Osteocyte (in vitro differentiated cells): Measurements from ENCODE around the gene PRPF18. TPM values are rescaled to one million over a fixed set of nuclear protein-coding genes. Genes with fewer than 3 reads are reported as not detected.

Experiments
- DNase-seq: peaks from one replicate; pipeline ENCODE4 v3.0.0; 2021; ENCODE audit warnings: mixed read lengths; ENCODE audit not compliant: unreplicated experiment; ENCODE audit errors: extremely low spot score
- H3K27ac Mint-ChIP-seq: one replicate; pipeline ENCODE4 v1.8.0; 2021; ENCODE audit warnings: mild to moderate bottlenecking, mixed read lengths; ENCODE audit not compliant: unreplicated experiment
- H3K27me3 Mint-ChIP-seq: one replicate; pipeline ENCODE4 v1.8.0; 2021; ENCODE audit warnings: mixed read lengths; ENCODE audit not compliant: unreplicated experiment
- H3K36me3 Mint-ChIP-seq: one replicate; pipeline ENCODE4 v1.8.0; 2021; ENCODE audit warnings: mixed read lengths; ENCODE audit not compliant: unreplicated experiment
- H3K4me1 Mint-ChIP-seq: one replicate; pipeline ENCODE4 v1.8.0; 2021; ENCODE audit warnings: mixed read lengths; ENCODE audit not compliant: unreplicated experiment
- H3K4me3 Mint-ChIP-seq: one replicate; pipeline ENCODE4 v1.8.0; 2021; ENCODE audit warnings: mild to moderate bottlenecking, moderate library complexity, mixed read lengths; ENCODE audit not compliant: unreplicated experiment
- H3K9me3 Mint-ChIP-seq: one replicate; pipeline ENCODE4 v1.8.0; 2021; ENCODE audit warnings: mixed read lengths; ENCODE audit not compliant: unreplicated experiment
- CTCF ChIP-seq: fragments of 200-600 bp; sonication (generic); IDR thresholded peaks from 2 replicates; pipeline ENCODE4 v1.5.0; 2021; ENCODE audit warnings: antibody characterized with exemption, mild to moderate bottlenecking, moderate library complexity
- total RNA-seq: library from RNA; stranded (reverse); gene quantifications from 2 replicates; pipeline ENCODE4 v1.2.1, GENCODE V29; 2021

PRPF18 gene
- total RNA-seq, 1 donor from 2014 or later = 19.2 TPM

- Mint-ChIP-seq H3K27me3 (no peaks in the 10 kb centered on the region), H3K4me1 (no peaks in the 10 kb centered on the region), H3K36me3 (peaks cover 76% of the 10 kb centered on the region), H3K9me3 (no peaks in the 10 kb centered on the region), H3K27ac (no peak overlapping the region), H3K4me3 (no peak overlapping the region)
- no peak for TF ChIP-seq CTCF
- no peak for DNase-seq
These were observed 61.7 kb downstream of the PRPF18 start for GRCh38 chr10:13648425-13648824.

- TF ChIP-seq CTCF = no peak
- H3K36me3 Mint-ChIP-seq = peaks cover 76% of the 10 kb centered on the region
- peak overlapping the region; percentile 6 for H3K27ac Mint-ChIP-seq
- no peaks in the 10 kb centered on the region for H3K9me3 Mint-ChIP-seq
- no peak for DNase-seq
- no peaks in the 10 kb centered on the region for H3K27me3 Mint-ChIP-seq
- H3K4me1 Mint-ChIP-seq = no peaks in the 10 kb centered on the region
- H3K4me3 Mint-ChIP-seq = no peak overlapping the region
These were observed 63.2 kb downstream of the PRPF18 start for GRCh38 chr10:13649844-13650520.

GRCh38 chr10:13650961-13651360, 64.2 kb downstream of the PRPF18 start:
- Mint-ChIP-seq H3K4me1 (no peaks in the 10 kb centered on the region), H3K27ac (no peak overlapping the region), H3K36me3 (peaks cover 74% of the 10 kb centered on the region), H3K9me3 (no peaks in the 10 kb centered on the region), H3K4me3 (no peak overlapping the region), H3K27me3 (no peaks in the 10 kb centered on the region)
- no peak for DNase-seq
- no peak for TF ChIP-seq CTCF

GRCh38 chr10:13651969-13652720, 65.4 kb downstream of the PRPF18 start:
- TF ChIP-seq CTCF = no peak
- H3K36me3 Mint-ChIP-seq = peaks cover 69% of the 10 kb centered on the region
- H3K4me1 Mint-ChIP-seq = no peaks in the 10 kb centered on the region
- peak overlapping the region; percentile 11 for H3K27ac Mint-ChIP-seq
- DNase-seq = no peak
- no peaks in the 10 kb centered on the region for H3K9me3 Mint-ChIP-seq
- H3K4me3 Mint-ChIP-seq = no peak overlapping the region
- no peaks in the 10 kb centered on the region for H3K27me3 Mint-ChIP-seq

- no peak overlapping the region for H3K4me3 Mint-ChIP-seq
- H3K9me3 Mint-ChIP-seq = no peaks in the 10 kb centered on the region
- DNase-seq = no peak
- peaks cover 66% of the 10 kb centered on the region for H3K36me3 Mint-ChIP-seq
- no peaks in the 10 kb centered on the region for H3K27me3 Mint-ChIP-seq
- H3K27ac Mint-ChIP-seq = peak overlapping the region; percentile 27
- H3K4me1 Mint-ChIP-seq = no peaks in the 10 kb centered on the region
- TF ChIP-seq CTCF = no peak
These were observed 66.1 kb downstream of the PRPF18 start for GRCh38 chr10:13652860-13653259.
